Liver (tissue), 3 donors: ENCODE data around the gene PHF2.

Experiments used
- ATF3 ChIP-seq: IDR thresholded peaks from 2 replicates; pipeline ENCODE4 v1.6.1; 2016; ENCODE audit warnings: antibody characterized with exemption
- CTCF ChIP-seq: fragments of 150-350 bp; IDR thresholded peaks from 2 replicates; pipeline ENCODE4 v1.5.1; 2017; ENCODE audit warnings: improper control_type of control experiment, low read depth, low read length; ENCODE audit not compliant: missing input control
- EGR1 ChIP-seq, 2 donors: IDR thresholded peaks; 2 replicates each; pipeline ENCODE4 v1.6.1; 2016 to 2018; ENCODE audit warnings: antibody characterized with exemption in 2 of 2, low read depth in 2 of 2
- GABPA ChIP-seq, 2 donors: IDR thresholded peaks in 1 of 2; conservative IDR thresholded peaks in 1 of 2; 2 replicates each; pipeline ENCODE4 v1.6.1; 2016; ENCODE audit warnings: antibody characterized with exemption in 2 of 2, mild to moderate bottlenecking in 1 of 2, moderate library complexity in 1 of 2
- HNF4A ChIP-seq, 2 donors: conservative IDR thresholded peaks; 2 replicates each; pipeline ENCODE4 v1.6.1; 2016; ENCODE audit warnings: antibody characterized with exemption in 2 of 2, mild to moderate bottlenecking in 2 of 2
- HNF4G ChIP-seq: IDR thresholded peaks from 2 replicates; pipeline ENCODE4 v1.6.1; 2016; ENCODE audit warnings: antibody characterized with exemption
- JUND ChIP-seq, 2 donors: IDR thresholded peaks; 2 replicates each; pipeline ENCODE4 v1.6.1; 2016; ENCODE audit warnings: antibody characterized with exemption in 2 of 2
- MAX ChIP-seq: IDR thresholded peaks from 2 replicates; pipeline ENCODE4 v1.6.1; 2016; ENCODE audit warnings: antibody characterized with exemption
- NR2F2 ChIP-seq: IDR thresholded peaks from 2 replicates; pipeline ENCODE4 v1.6.1; 2016; ENCODE audit warnings: antibody characterized with exemption
- RAD21 ChIP-seq, 2 donors: IDR thresholded peaks; 2 replicates each; pipeline ENCODE4 v1.6.1; 2016; ENCODE audit warnings: antibody characterized with exemption in 2 of 2, mild to moderate bottlenecking in 2 of 2
- REST ChIP-seq: IDR thresholded peaks from 2 replicates; pipeline ENCODE4 v1.6.1; 2016; ENCODE audit warnings: antibody characterized with exemption, mild to moderate bottlenecking
- RXRA ChIP-seq, 2 donors: IDR thresholded peaks; 2 replicates each; pipeline ENCODE4 v1.6.1; 2017 to 2018; ENCODE audit warnings: antibody characterized with exemption in 2 of 2, mild to moderate bottlenecking in 1 of 2
- TAF1 ChIP-seq: conservative IDR thresholded peaks from 2 replicates; pipeline ENCODE4 v1.6.1; 2016; ENCODE audit warnings: antibody characterized with exemption, mild to moderate bottlenecking
- ZBTB33 ChIP-seq: IDR thresholded peaks from 2 replicates; pipeline ENCODE4 v1.6.1; 2016; ENCODE audit warnings: antibody characterized with exemption
- donor health status: healthy.
- donor health status: healthy.

- TF ChIP-seq TAF1 (no peak), CTCF (no peak), ZBTB33 (no peak), MAX (no peak), NR2F2 (no peak), REST (no peak), HNF4G (no peak), ATF3 (no peak), JUND (IDR thresholded peaks at IDR 0.05) (no peak), GABPA (IDR thresholded peaks at IDR 0.05 in 1 of 2, conservative IDR thresholded peaks at IDR 0.05 in 1 of 2) (no peak), RXRA (IDR thresholded peaks at IDR 0.05) (no peak), EGR1 (IDR thresholded peaks at IDR 0.05; ENCODE audit: low read depth in 2 of 2) (no peak), RAD21 (IDR thresholded peaks at IDR 0.05) (no peak), HNF4A (conservative IDR thresholded peaks at IDR 0.05) (no peak)
Measured at GRCh38 chr9:93668261-93668871, 92.0 kb downstream of the PHF2 start.
